PFSK-1 (cell line): Measurements from ENCODE around the gene KLHL40.

Source experiments
- POLR2AphosphoS5 ChIP-seq: IDR thresholded peaks from 2 replicates; pipeline ENCODE4 v1.6.1; 2012; ENCODE audit warnings: low read depth, mild to moderate bottlenecking, control low read depth, low read length, moderate library complexity
- TAF1 ChIP-seq: IDR thresholded peaks from 2 replicates; pipeline ENCODE4 v1.6.1; 2012; ENCODE audit warnings: low read length, control low read depth, borderline replicate concordance; ENCODE audit not compliant: insufficient read depth
- TF ChIP-seq, protein P1 (sequence below), 2 experiments: IDR thresholded peaks; 2 replicates each; pipeline versions ENCODE4 v1.6.1 to v1.8.0; 2011 to 2012; ENCODE audit warnings: low read depth in 2 of 2, low read length in 2 of 2, control low read depth in 1 of 2, inconsistent platforms in 1 of 2, mild to moderate bottlenecking in 1 of 2, moderate library complexity in 1 of 2; ENCODE audit not compliant: insufficient read depth in 1 of 2

DNA sequence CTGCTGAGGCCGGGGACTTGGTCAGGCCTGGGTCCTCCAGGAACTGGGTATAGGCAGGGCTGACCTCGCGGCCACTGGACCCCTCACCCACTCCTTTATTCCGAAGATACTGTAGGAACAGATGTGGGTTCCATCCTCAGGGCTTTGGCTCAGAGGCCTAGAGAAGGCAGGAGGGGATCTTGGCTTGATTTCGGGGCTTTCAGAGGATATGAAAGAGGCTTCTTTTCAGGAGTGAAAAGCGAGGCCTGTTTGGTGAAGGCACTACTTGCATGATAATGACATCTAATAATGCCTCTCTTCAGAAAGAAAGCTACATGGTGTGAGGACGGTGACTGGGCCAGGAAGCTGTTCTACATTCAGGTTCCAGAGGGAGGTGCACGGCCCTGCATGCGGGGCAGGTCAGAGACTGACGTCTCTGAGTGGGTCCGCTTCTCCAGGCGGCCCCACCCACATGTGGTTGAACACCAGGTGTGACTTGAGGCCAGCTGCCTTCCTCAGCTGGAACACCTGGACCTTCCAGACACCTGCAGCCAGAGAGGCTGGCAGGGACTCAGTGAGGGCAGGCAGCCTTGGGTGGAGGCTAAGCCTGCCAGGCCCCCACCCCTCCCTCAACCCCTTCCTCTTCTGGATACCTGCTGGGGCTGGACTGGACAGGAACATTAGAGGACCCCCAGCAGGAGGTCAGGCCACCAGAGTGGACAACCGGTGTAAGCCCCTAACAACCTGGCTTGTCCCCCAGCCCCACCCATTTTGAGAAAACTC, 48.3 kb downstream of the KLHL40 start:
- TF ChIP-seq, protein P1, sequence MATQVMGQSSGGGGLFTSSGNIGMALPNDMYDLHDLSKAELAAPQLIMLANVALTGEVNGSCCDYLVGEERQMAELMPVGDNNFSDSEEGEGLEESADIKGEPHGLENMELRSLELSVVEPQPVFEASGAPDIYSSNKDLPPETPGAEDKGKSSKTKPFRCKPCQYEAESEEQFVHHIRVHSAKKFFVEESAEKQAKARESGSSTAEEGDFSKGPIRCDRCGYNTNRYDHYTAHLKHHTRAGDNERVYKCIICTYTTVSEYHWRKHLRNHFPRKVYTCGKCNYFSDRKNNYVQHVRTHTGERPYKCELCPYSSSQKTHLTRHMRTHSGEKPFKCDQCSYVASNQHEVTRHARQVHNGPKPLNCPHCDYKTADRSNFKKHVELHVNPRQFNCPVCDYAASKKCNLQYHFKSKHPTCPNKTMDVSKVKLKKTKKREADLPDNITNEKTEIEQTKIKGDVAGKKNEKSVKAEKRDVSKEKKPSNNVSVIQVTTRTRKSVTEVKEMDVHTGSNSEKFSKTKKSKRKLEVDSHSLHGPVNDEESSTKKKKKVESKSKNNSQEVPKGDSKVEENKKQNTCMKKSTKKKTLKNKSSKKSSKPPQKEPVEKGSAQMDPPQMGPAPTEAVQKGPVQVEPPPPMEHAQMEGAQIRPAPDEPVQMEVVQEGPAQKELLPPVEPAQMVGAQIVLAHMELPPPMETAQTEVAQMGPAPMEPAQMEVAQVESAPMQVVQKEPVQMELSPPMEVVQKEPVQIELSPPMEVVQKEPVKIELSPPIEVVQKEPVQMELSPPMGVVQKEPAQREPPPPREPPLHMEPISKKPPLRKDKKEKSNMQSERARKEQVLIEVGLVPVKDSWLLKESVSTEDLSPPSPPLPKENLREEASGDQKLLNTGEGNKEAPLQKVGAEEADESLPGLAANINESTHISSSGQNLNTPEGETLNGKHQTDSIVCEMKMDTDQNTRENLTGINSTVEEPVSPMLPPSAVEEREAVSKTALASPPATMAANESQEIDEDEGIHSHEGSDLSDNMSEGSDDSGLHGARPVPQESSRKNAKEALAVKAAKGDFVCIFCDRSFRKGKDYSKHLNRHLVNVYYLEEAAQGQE (IDR thresholded peaks at IDR 0.05; ENCODE audit: insufficient read depth in 1 of 2, low read depth in 2 of 2, low read length in 2 of 2): no peak
- TF ChIP-seq POLR2AphosphoS5 (no peak), TAF1 (no peak)
